Measurements from ENCODE around the gene COL27A1.

DNA sequence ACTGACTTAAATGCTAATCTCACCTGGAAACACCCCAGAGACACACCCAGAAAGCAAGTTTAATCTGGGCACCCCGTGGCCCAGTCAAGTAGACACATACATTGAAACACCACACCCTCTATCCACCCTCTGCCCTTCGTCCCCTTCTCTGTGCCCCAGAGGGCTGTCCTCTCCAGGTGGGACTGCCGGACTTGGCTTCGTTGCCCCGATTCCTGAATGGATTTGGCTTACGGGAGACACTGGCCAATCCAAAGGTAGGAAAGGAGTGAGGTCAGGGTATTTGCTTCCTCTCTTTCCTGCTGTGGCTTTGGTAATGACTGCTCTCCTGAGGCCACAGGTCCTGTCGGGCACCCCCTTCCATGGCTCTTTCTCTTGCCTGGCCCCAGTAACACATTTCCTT lies 25.2 kb upstream of the COL27A1 start:
- TF ChIP-seq EZH2 (IDR thresholded peaks at IDR 0.05; ENCODE audit: borderline replicate concordance, low read depth, low read length, severe bottlenecking): no peak
- TF ChIP-seq, protein P1, sequence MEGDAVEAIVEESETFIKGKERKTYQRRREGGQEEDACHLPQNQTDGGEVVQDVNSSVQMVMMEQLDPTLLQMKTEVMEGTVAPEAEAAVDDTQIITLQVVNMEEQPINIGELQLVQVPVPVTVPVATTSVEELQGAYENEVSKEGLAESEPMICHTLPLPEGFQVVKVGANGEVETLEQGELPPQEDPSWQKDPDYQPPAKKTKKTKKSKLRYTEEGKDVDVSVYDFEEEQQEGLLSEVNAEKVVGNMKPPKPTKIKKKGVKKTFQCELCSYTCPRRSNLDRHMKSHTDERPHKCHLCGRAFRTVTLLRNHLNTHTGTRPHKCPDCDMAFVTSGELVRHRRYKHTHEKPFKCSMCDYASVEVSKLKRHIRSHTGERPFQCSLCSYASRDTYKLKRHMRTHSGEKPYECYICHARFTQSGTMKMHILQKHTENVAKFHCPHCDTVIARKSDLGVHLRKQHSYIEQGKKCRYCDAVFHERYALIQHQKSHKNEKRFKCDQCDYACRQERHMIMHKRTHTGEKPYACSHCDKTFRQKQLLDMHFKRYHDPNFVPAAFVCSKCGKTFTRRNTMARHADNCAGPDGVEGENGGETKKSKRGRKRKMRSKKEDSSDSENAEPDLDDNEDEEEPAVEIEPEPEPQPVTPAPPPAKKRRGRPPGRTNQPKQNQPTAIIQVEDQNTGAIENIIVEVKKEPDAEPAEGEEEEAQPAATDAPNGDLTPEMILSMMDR (IDR thresholded peaks at IDR 0.05; ENCODE audit: borderline replicate concordance, extremely low read depth, low read length, poor library complexity, severe bottlenecking): no peak
